Measurements from ENCODE around the gene PRRX2.

DNA sequence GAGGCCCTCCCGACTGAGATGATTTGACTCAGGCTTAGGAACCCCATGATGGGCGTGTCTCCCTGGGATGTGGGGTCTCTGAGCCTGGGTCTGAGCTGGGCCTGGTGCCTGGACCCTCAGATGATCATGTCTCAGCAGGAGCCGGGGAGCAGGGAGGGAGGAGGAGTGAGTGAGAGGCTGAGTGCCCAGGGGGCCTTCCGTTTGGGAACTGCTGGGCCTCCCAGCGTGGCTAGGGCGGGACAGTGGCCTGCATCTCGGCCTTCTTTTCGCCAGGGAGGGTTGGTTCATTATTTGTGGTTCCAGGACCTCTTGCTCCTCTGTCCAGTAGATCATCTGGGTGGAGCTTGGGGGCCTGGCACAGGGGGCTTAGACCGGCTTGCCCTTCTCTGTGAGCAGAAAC is 5.6 kb downstream of the PRRX2 start:
- TF ChIP-seq ZSCAN30 (tag by site-specific recombination; IDR thresholded peaks at IDR 0.05) (no peak), ZFP37 (tag by site-specific recombination; IDR thresholded peaks at IDR 0.05) (no peak), GLI2 (tag by site-specific recombination; IDR thresholded peaks at IDR 0.05; ENCODE audit: borderline replicate concordance, low read depth) (no peak), ZBTB7A (tag by site-specific recombination; IDR thresholded peaks at IDR 0.05; ENCODE audit: low read depth) (no peak), ZNF10 (tag by site-specific recombination; IDR thresholded peaks at IDR 0.05) (no peak), ZBTB49 (tag by site-specific recombination; IDR thresholded peaks at IDR 0.05; ENCODE audit: low read depth) (no peak), ZNF274 (IDR thresholded peaks at IDR 0.05; ENCODE audit: low read length) (no peak), ZNF274 (tag by site-specific recombination; IDR thresholded peaks at IDR 0.05; ENCODE audit: borderline replicate concordance) (no peak)
- TF ChIP-seq, protein P1, sequence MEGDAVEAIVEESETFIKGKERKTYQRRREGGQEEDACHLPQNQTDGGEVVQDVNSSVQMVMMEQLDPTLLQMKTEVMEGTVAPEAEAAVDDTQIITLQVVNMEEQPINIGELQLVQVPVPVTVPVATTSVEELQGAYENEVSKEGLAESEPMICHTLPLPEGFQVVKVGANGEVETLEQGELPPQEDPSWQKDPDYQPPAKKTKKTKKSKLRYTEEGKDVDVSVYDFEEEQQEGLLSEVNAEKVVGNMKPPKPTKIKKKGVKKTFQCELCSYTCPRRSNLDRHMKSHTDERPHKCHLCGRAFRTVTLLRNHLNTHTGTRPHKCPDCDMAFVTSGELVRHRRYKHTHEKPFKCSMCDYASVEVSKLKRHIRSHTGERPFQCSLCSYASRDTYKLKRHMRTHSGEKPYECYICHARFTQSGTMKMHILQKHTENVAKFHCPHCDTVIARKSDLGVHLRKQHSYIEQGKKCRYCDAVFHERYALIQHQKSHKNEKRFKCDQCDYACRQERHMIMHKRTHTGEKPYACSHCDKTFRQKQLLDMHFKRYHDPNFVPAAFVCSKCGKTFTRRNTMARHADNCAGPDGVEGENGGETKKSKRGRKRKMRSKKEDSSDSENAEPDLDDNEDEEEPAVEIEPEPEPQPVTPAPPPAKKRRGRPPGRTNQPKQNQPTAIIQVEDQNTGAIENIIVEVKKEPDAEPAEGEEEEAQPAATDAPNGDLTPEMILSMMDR (tag by site-specific recombination; IDR thresholded peaks at IDR 0.05) = no peak
- TF ChIP-seq, protein P2, sequence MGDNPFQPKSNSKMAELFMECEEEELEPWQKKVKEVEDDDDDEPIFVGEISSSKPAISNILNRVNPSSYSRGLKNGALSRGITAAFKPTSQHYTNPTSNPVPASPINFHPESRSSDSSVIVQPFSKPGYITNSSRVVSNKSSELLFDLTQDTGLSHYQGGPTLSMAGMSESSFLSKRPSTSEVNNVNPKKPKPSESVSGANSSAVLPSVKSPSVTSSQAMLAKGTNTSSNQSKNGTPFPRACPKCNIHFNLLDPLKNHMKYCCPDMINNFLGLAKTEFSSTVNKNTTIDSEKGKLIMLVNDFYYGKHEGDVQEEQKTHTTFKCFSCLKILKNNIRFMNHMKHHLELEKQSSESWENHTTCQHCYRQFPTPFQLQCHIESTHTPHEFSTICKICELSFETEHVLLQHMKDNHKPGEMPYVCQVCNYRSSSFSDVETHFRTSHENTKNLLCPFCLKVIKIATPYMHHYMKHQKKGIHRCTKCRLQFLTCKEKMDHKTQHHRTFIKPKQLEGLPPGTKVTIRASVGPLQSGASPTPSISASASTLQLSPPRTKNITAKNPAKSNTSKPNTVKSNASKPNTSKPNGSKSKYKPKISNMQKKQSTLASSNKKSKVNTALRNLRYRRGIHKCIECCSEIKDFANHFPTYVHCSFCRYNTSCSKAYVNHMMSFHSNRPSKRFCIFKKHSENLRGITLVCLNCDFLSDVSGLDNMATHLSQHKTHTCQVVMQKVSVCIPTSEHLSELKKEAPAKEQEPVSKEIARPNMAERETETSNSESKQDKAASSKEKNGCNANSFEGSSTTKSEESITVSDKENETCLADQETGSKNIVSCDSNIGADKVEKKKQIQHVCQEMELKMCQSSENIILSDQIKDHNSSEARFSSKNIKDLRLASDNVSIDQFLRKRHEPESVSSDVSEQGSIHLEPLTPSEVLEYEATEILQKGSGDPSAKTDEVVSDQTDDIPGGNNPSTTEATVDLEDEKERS (tag by site-specific recombination; IDR thresholded peaks at IDR 0.05) = no peak
- TF ChIP-seq, protein P3, sequence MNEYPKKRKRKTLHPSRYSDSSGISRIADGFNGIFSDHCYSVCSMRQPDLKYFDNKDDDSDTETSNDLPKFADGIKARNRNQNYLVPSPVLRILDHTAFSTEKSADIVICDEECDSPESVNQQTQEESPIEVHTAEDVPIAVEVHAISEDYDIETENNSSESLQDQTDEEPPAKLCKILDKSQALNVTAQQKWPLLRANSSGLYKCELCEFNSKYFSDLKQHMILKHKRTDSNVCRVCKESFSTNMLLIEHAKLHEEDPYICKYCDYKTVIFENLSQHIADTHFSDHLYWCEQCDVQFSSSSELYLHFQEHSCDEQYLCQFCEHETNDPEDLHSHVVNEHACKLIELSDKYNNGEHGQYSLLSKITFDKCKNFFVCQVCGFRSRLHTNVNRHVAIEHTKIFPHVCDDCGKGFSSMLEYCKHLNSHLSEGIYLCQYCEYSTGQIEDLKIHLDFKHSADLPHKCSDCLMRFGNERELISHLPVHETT (tag by site-specific recombination; IDR thresholded peaks at IDR 0.05) = no peak
- TF ChIP-seq, protein P4, sequence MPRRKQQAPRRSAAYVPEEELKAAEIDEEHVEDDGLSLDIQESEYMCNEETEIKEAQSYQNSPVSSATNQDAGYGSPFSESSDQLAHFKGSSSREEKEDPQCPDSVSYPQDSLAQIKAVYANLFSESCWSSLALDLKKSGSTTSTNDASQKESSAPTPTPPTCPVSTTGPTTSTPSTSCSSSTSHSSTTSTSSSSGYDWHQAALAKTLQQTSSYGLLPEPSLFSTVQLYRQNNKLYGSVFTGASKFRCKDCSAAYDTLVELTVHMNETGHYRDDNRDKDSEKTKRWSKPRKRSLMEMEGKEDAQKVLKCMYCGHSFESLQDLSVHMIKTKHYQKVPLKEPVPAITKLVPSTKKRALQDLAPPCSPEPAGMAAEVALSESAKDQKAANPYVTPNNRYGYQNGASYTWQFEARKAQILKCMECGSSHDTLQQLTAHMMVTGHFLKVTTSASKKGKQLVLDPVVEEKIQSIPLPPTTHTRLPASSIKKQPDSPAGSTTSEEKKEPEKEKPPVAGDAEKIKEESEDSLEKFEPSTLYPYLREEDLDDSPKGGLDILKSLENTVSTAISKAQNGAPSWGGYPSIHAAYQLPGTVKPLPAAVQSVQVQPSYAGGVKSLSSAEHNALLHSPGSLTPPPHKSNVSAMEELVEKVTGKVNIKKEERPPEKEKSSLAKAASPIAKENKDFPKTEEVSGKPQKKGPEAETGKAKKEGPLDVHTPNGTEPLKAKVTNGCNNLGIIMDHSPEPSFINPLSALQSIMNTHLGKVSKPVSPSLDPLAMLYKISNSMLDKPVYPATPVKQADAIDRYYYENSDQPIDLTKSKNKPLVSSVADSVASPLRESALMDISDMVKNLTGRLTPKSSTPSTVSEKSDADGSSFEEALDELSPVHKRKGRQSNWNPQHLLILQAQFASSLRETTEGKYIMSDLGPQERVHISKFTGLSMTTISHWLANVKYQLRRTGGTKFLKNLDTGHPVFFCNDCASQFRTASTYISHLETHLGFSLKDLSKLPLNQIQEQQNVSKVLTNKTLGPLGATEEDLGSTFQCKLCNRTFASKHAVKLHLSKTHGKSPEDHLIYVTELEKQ (tag by site-specific recombination; IDR thresholded peaks at IDR 0.05; ENCODE audit: borderline replicate concordance) = no peak

Data from HEK293 (cell line).